GM10266 (cell line): ENCODE results near the gene TIRAP.

Source experiments
- DNase-seq: peaks from one replicate; pipeline ENCODE4 v3.0.0; 2012; ENCODE audit errors: extremely low spot score
- CTCF ChIP-seq: IDR thresholded peaks from 2 replicates; pipeline ENCODE4 v1.5.1; 2012; ENCODE audit warnings: mild to moderate bottlenecking, low read depth; ENCODE audit not compliant: control insufficient read depth, insufficient read depth; ENCODE audit errors: missing control alignments

Gene TIRAP

GRCh38 chr11:126319374-126319740 is 36.5 kb downstream of the TIRAP start:
- TF ChIP-seq CTCF: no peak
- no peak for DNase-seq

- no peak for DNase-seq
- no peak for TF ChIP-seq CTCF
Observed at GRCh38 chr11:126322996-126323395, 40.1 kb downstream of the TIRAP start.

- no peak for DNase-seq
- TF ChIP-seq CTCF: no peak
Observed at GRCh38 chr11:126327281-126328000, 44.5 kb downstream of the TIRAP start.

GRCh38 chr11:126328001-126328390 is 45.1 kb downstream of the TIRAP start:
- no peak for DNase-seq
- no peak for TF ChIP-seq CTCF

GRCh38 chr11:126328444-126328843 is 45.6 kb downstream of the TIRAP start:
- DNase-seq: no peak
- no peak for TF ChIP-seq CTCF

- no peak for TF ChIP-seq CTCF
- DNase-seq: no peak
Observed at GRCh38 chr11:126328938-126329643, 46.2 kb downstream of the TIRAP start.

GRCh38 chr11:126329644-126330211 is 46.8 kb downstream of the TIRAP start:
- TF ChIP-seq CTCF: no peak
- DNase-seq: no peak
